GM12891 (cell line): ENCODE measurements around the gene LZTS3.

Experiments
- DNase-seq: peaks from one replicate; pipeline ENCODE4 v3.0.0; 2011; ENCODE audit warnings: low spot score; ENCODE audit not compliant: insufficient read length
- FAIRE-seq: peaks from 2 replicates; lab custom pipeline; 2011; peaks lifted over from hg19 to GRCh38; lab: Jason Lieb, UNC
- PAX5 ChIP-seq: IDR thresholded peaks from 2 replicates; pipeline ENCODE4 v1.6.1; 2011; ENCODE audit warnings: low read length, moderate library complexity, mild to moderate bottlenecking; ENCODE audit not compliant: insufficient read depth, severe bottlenecking
- POLR2A ChIP-seq: IDR thresholded peaks from 2 replicates; pipeline ENCODE4 v1.6.1; 2011; ENCODE audit warnings: low read depth, low read length, control low read depth
- POLR2AphosphoS5 ChIP-seq: IDR thresholded peaks from 2 replicates; pipeline ENCODE4 v1.6.1; 2011; ENCODE audit warnings: low read depth, low read length, control low read depth
- POU2F2 ChIP-seq: IDR thresholded peaks from 2 replicates; pipeline ENCODE4 v1.6.1; 2011; ENCODE audit warnings: low read depth, mild to moderate bottlenecking, control low read depth, low read length, moderate library complexity
- SPI1 ChIP-seq: IDR thresholded peaks from 2 replicates; pipeline ENCODE4 v1.6.1; 2011; ENCODE audit warnings: low read depth, low read length, control low read depth
- TAF1 ChIP-seq: IDR thresholded peaks from 2 replicates; pipeline ENCODE4 v1.6.1; 2011; ENCODE audit warnings: low read depth, low read length, control low read depth

Gene LZTS3

GRCh38 chr20:3174442-3175261, 1.3 kb upstream of the LZTS3 start:
- TF ChIP-seq PAX5 (no peak), POLR2AphosphoS5 (no peak), SPI1 (no peak), POLR2A (no peak), TAF1 (no peak), POU2F2 (no peak)
- DNase-seq: no peak
- FAIRE-seq: no peak

GRCh38 chr20:3173610-3174441, 477 bp upstream of the LZTS3 start:
- TF ChIP-seq PAX5 (no peak), POU2F2 (no peak), POLR2AphosphoS5 (no peak), SPI1 (no peak), TAF1 (no peak), POLR2A (no peak)
- FAIRE-seq: peak; percentile 87
- peak; percentile 98 for DNase-seq

- FAIRE-seq (no peak), DNase-seq (no peak)
- TF ChIP-seq POLR2AphosphoS5: no peak
- no peak for TF ChIP-seq SPI1
- TF ChIP-seq PAX5: no peak
- TF ChIP-seq POLR2A: no peak
- no peak for TF ChIP-seq POU2F2
- no peak for TF ChIP-seq TAF1
These were observed 1.0 kb downstream of the LZTS3 start for GRCh38 chr20:3172126-3172932.

DNA sequence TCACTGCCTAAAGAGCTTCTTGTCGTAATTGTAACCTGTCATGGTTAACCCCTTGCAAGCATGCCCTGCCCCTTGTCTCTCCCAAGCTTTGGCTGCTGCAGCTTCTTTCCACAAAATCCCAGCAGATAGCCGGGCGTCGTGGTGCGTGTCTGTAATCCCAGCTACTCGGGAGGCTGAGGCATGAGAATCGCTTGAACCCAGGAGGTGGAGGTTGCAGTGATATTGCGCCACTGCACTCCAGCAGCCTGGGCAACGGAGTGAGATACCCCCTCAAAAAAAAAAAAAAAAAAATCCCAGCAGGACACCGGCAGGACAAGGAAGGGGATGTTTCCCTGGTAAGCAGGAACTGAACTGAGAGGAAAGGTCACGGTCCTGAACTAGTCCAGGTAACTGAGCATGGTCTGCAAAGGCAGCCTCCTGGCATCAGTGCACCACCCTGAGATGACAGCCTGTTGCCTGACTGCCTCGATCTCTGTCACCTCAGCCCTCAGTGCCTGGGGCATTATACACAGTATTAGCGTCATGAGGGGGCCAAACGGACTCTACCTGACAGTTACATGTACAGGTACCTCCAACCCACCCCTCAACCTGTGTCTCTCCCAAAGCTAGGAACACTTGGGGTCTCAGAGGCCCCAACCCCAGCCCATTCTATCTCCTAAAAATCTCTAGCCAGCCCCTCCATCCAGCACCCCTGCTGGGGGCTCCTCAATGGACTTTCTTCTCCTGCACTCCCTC, 1.8 kb downstream of the LZTS3 start:
- TF ChIP-seq PAX5 (no peak), POLR2AphosphoS5 (no peak), POLR2A (no peak), TAF1 (no peak), SPI1 (no peak), POU2F2 (no peak)
- FAIRE-seq (no peak), DNase-seq (no peak)

DNA sequence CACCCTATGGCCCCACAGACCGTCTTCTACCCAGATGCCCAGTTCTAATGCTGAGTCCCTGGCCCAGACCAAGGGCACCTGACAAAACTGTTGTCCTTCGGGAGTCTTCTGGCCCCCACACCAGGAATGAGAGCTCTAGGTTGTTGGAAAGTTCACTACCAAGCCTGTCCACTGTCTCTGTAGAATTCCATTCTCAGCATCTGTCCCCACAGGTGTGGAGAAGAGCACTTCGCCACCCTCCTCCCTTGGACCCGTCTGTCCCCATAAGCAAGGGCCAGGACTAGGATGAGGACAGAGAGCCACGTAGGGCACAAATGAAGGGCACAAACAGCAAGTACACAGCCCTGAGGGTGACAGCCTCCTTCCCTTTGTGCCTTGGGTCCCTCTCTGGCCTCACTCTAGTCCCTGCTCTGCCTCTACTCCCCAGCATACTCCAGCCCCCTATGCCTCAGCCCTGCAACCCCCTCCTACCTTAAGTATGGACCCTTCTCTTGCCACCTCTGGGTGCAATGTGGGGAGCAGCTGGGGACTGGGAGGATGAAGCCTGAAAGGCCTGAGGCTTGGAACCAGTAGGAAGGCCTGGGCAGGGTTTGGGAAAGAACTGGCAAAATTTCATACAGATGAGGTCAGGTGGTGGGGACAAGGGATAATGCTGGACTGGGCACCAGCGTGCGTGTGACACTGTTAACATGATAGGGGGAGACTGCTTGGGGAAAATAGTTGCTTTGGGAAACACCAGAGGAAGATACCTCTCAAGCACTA, 4.3 kb downstream of the LZTS3 start:
- TF ChIP-seq SPI1 (no peak), POLR2AphosphoS5 (no peak), TAF1 (no peak), POU2F2 (no peak), POLR2A (no peak), PAX5 (no peak)
- DNase-seq: no peak
- FAIRE-seq: no peak

GRCh38 chr20:3168079-3168828, 5.1 kb downstream of the LZTS3 start:
- FAIRE-seq (no peak), DNase-seq (no peak)
- TF ChIP-seq PAX5 (no peak), POLR2AphosphoS5 (no peak), TAF1 (no peak), SPI1 (no peak), POLR2A (no peak), POU2F2 (no peak)

DNA sequence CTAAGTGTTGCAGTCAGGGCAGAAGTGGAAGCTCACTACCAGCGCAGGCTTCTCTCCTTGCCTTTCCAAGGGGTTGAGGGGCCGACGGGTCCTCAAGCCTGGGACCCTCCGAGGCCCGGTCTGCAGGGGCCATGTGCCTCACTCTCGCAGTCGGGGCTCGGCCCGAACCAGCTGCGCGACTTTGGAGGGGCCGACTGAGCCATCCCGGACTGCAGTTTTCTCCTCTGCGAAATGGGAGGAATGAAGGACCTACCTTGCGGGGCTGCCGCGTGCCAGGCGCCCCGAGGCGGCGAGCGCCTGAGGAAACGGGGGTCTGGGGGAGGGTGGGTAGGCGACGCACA, 5.6 kb downstream of the LZTS3 start:
- TF ChIP-seq TAF1: no peak
- no peak for TF ChIP-seq SPI1
- TF ChIP-seq POLR2A: no peak
- no peak for TF ChIP-seq POU2F2
- TF ChIP-seq POLR2AphosphoS5: no peak
- no peak for TF ChIP-seq PAX5
- no peak for FAIRE-seq
- no peak for DNase-seq
